GM12878 (cell line): Measurements from ENCODE around the gene KCTD17. TPM values are rescaled to one million over a fixed set of nuclear protein-coding genes. Genes with fewer than 3 reads are reported as not detected.

Experiments
- ATAC-seq: fragments of 200-7000 bp; cut with Tn5 transposase; 3 replicates; pipeline ENCODE4 v1.9.1; 2020; ENCODE audit warnings: mild to moderate bottlenecking, moderate library complexity
- BruUV-seq: library from RNA; stranded (reverse); fragments of 400-500 nt; replicated peaks from 2 replicates; lab custom pipeline; 2021; lab: Mats Ljungman, UMichigan
- CTCF ChIA-PET: fragments of 300-600 bp; sonication (Branson Sonifier 250); formaldehyde crosslinking; extraction: SDS; loops from one replicate; lab custom pipeline; 2021; ENCODE audit warnings: inconsistent platforms; lab: Yijun Ruan, JAX
- POLR2A ChIA-PET: fragments of 350-600 bp; formaldehyde crosslinking; extraction: SDS; loops from one replicate; lab custom pipeline; 2021; ENCODE audit warnings: inconsistent platforms; lab: Charles Lee
- RAD21 ChIA-PET: fragments of 300-600 bp; sonication (Branson Sonifier 250); formaldehyde crosslinking; loops from one replicate; lab custom pipeline; 2023; ENCODE audit warnings: antibody characterized with exemption; ENCODE audit not compliant: unreplicated experiment; lab: Charles Lee
- SMC1A ChIA-PET: fragments of 300-600 bp; sonication (Branson Sonifier 250); formaldehyde crosslinking; loops from one replicate; lab custom pipeline; 2023; ENCODE audit not compliant: unreplicated experiment, uncharacterized antibody; lab: Charles Lee
- DNase-seq: peaks from one replicate; pipeline ENCODE4 v3.0.0-alpha.2; 2011; ENCODE audit warnings: low read depth, low spot score
- FAIRE-seq: peaks from 3 replicates; lab custom pipeline; 2011; peaks lifted over from hg19 to GRCh38; lab: Jason Lieb, UNC
- H2AFZ ChIP-seq: 2 replicates; pipeline ENCODE4 v1.6.0; 2011; ENCODE audit warnings: low read depth, low read length, control low read depth; ENCODE audit not compliant: control insufficient read depth
- H3K27ac ChIP-seq: 2 replicates; pipeline ENCODE4 v1.5.1; 2011; ENCODE audit warnings: control low read depth; ENCODE audit not compliant: control insufficient read depth, insufficient read depth
- H3K27me3 ChIP-seq, 2 experiments: replicated peaks in 1 of 2; 2 replicates each; pipeline versions ENCODE4 v1.6.0 to v1.6.1; 2011; ENCODE audit warnings: low read length in 1 of 2; ENCODE audit not compliant: control insufficient read depth in 2 of 2, insufficient read depth in 2 of 2
- H3K36me3 ChIP-seq, 2 experiments: 2 replicates each; pipeline ENCODE4 v1.5.1; 2011; ENCODE audit warnings: low read length in 1 of 2; ENCODE audit not compliant: control insufficient read depth in 2 of 2, insufficient read depth in 2 of 2
- H3K4me1 ChIP-seq: 2 replicates; pipeline ENCODE4 v1.6.1; 2011; ENCODE audit warnings: mild to moderate bottlenecking, low read length, moderate library complexity, mixed read lengths; ENCODE audit not compliant: control insufficient read depth, insufficient read depth
- H3K4me2 ChIP-seq: 2 replicates; pipeline ENCODE4 v1.6.0; 2011; ENCODE audit warnings: control low read depth; ENCODE audit not compliant: control insufficient read depth, insufficient read depth
- H3K4me3 ChIP-seq: fragments of 200-600 bp; sonication (generic); 2 replicates; pipeline ENCODE4 v1.5.1; 2016
- H3K79me2 ChIP-seq: 2 replicates; pipeline ENCODE4 v1.6.0; 2011; ENCODE audit warnings: low read length; ENCODE audit not compliant: control insufficient read depth, insufficient read depth
- H3K9ac ChIP-seq: 2 replicates; pipeline ENCODE4 v1.8.0; 2011; ENCODE audit warnings: low read length, control low read depth, mixed read lengths; ENCODE audit not compliant: control insufficient read depth, insufficient read depth
- H3K9me3 ChIP-seq: replicated peaks from 3 replicates; pipeline ENCODE4 v1.5.1; 2011; ENCODE audit warnings: mild to moderate bottlenecking, low read length; ENCODE audit not compliant: control insufficient read depth, insufficient read depth
- H4K20me1 ChIP-seq: 2 replicates; pipeline ENCODE4 v1.6.0; 2011; ENCODE audit not compliant: control insufficient read depth, insufficient read depth
- ASH2L ChIP-seq: fragments of 300-600, 200-600 bp; sonication (generic); IDR thresholded peaks from 2 replicates; pipeline ENCODE4 v1.6.1; 2017; ENCODE audit warnings: low read depth, mild to moderate bottlenecking, borderline replicate concordance
- CREB1 ChIP-seq: IDR thresholded peaks from 2 replicates; pipeline ENCODE4 v1.6.1; 2012; ENCODE audit warnings: low read depth, mild to moderate bottlenecking, inconsistent platforms
- CREM ChIP-seq: IDR thresholded peaks from 2 replicates; pipeline ENCODE4 v1.6.1; 2014; ENCODE audit warnings: antibody characterized with exemption, low read depth
- CUX1 ChIP-seq: IDR thresholded peaks from 2 replicates; pipeline ENCODE4 v1.6.1; 2012; ENCODE audit warnings: improper control_type of control experiment, low read depth, low read length; ENCODE audit not compliant: insufficient replicate concordance
- EP300 ChIP-seq, 2 experiments: fragments of 150-350 bp in 1 of 2; IDR thresholded peaks; 2 replicates each; pipeline ENCODE4 v1.6.1; 2011 to 2012; ENCODE audit warnings: low read depth in 2 of 2, low read length in 2 of 2, borderline replicate concordance in 1 of 2, improper control_type of control experiment in 1 of 2, inconsistent platforms in 1 of 2; ENCODE audit not compliant: control insufficient read depth in 1 of 2
- ESRRA ChIP-seq: IDR thresholded peaks from 2 replicates; pipeline ENCODE4 v1.6.1; 2012; ENCODE audit warnings: mild to moderate bottlenecking, low read length, improper control_type of control experiment
- ETV6 ChIP-seq, 2 experiments: fragments of 450-650 bp in 1 of 2; IDR thresholded peaks in 1 of 2; conservative IDR thresholded peaks in 1 of 2; 2 replicates each; pipeline ENCODE4 v1.6.1; 2014; ENCODE audit warnings: antibody characterized with exemption in 1 of 2, borderline replicate concordance in 1 of 2, low read depth in 1 of 2, mild to moderate bottlenecking in 1 of 2, moderate library complexity in 1 of 2
- FOXK2 ChIP-seq: fragments of 450-650 bp; IDR thresholded peaks from 2 replicates; pipeline ENCODE4 v1.6.1; 2017; ENCODE audit warnings: mild to moderate bottlenecking, moderate library complexity
- IKZF1 ChIP-seq: fragments of 450-650 bp; conservative IDR thresholded peaks from 2 replicates; pipeline ENCODE4 v1.6.1; 2017; ENCODE audit warnings: antibody characterized with exemption, mild to moderate bottlenecking
- NBN ChIP-seq: fragments of 450-650 bp; IDR thresholded peaks from 2 replicates; pipeline ENCODE4 v1.6.1; 2016
- PAX8 ChIP-seq: fragments of 450-650 bp; IDR thresholded peaks from 2 replicates; pipeline ENCODE4 v1.6.1; 2017; ENCODE audit warnings: mild to moderate bottlenecking, moderate library complexity
- RBBP5 ChIP-seq: fragments of 200-600 bp; sonication (generic); conservative IDR thresholded peaks from 2 replicates; pipeline ENCODE4 v1.6.1; 2016
- SREBF1 ChIP-seq: IDR thresholded peaks from 2 replicates; pipeline ENCODE4 v1.6.1; 2012; ENCODE audit warnings: mild to moderate bottlenecking, low read length
- STAT3 ChIP-seq: IDR thresholded peaks from 2 replicates; pipeline ENCODE4 v1.6.1; 2011; ENCODE audit warnings: low read depth, low read length, improper control_type of control experiment
- WGBS: methylation state at CpG from one replicate; pipeline ENCODE4 v1.1.6; 2016; ENCODE audit warnings: low lambda C conversion rate; ENCODE audit not compliant: insufficient replicate concordance, insufficient coverage; ENCODE audit errors: missing lambda C conversion rate; 5-methylcytosine and 5-hydroxymethylcytosine counted together
- in situ Hi-C: fragments of 300-500 bp; cut with MboI; formaldehyde crosslinking; loops from 9 replicates; pipeline ENCODE4 v1.14.3; 2018; ENCODE audit warnings: mixed read lengths
- intact Hi-C: fragments of 100-400 bp; cut with micrococcal nuclease; formaldehyde crosslinking; loops from one replicate; pipeline ENCODE4 v1.14.2; 2022; ENCODE audit not compliant: unreplicated experiment
- polyA plus RNA-seq, 11 experiments: library from polyadenylated mRNA; depleted of rRNA in 4 of 11; unstranded in 6 of 11; stranded (reverse) in 5 of 11; fragments of >200 nt; fragmentation: Nextera tagmentation in 4 of 11; fragmentation: Illumina TruSeq in 1 of 11; extraction: Ambion mirVana in 4 of 11; extraction: Trizol in 1 of 11; gene quantifications; 1 replicate in 1 of 11; 2 replicates in 10 of 11; pipeline versions ENCODE4 v1.2.1 to v1.2.3, GENCODE V29; 2011 to 2016; ENCODE audit warnings: inconsistent platforms in 2 of 11, missing spikeins in 2 of 11, low read depth in 1 of 11
- total RNA-seq, 4 experiments: library from RNA; depleted of rRNA in 3 of 4; stranded (reverse); fragments of >200 nt in 3 of 4; fragmentation: Illumina TruSeq in 1 of 4; extraction: Trizol in 1 of 4; gene quantifications; 2 replicates each; pipeline versions ENCODE4 v1.2.1 to v1.2.3, GENCODE V29; 2013 to 2021

Gene KCTD17
- total and polyA plus RNA-seq, 10 of the 15 experiments (the other 5 are each of a cell fraction or from before 2014, with no cell fraction given): 0.16 to 18.4 (median 10.1) TPM; not detected in 1

- no peak for TF ChIP-seq RBBP5
These were observed 41.4 kb upstream of the KCTD17 start (continued) for GRCh38 chr22:37010174-37010573.

- no TSS peak for BruUV-seq
- no peaks in the 10 kb centered on the region for H3K79me2 ChIP-seq
- peaks cover 0 to 2% of the 10 kb centered on the region in 2 experiments; a peak in 1 of 4 replicates for H3K27me3 ChIP-seq
- H4K20me1 ChIP-seq: no peaks in the 10 kb centered on the region; the same call in 1 of the 2 replicates
- ATAC-seq: no peak
- ChIA-PET POLR2A (no interaction called here), SMC1A (no interaction called here), RAD21 (interaction anchor here (1.1 kb wide), 1 partner anchor 33 kb away, joined by 3 read pairs; no protein-coding TSS in a partner anchor), CTCF (interaction anchor here (0.7 to 1.6 kb wide), 3 partner anchors 11 to 33 kb away, joined by 3 to 4 read pairs (median 4); no protein-coding TSS in a partner anchor)
- in situ Hi-C loops: no loop called here
- H3K4me3 ChIP-seq: no peak overlapping the region
- H3K36me3 ChIP-seq: no peaks in the 10 kb centered on the region
- no peak for DNase-seq
- WGBS: 76% methylated on average over 20 of the region's 20 CpGs
- no peaks in the 10 kb centered on the region for H3K4me1 ChIP-seq
- no peak overlapping the region for H3K4me2 ChIP-seq
- no peak overlapping the region for H3K9ac ChIP-seq
- no peaks in the 10 kb centered on the region for H3K9me3 ChIP-seq
- TF ChIP-seq ASH2L (no peak), CUX1 (no peak), EP300 (IDR thresholded peaks at IDR 0.05; ENCODE audit: borderline replicate concordance in 1 of 2, control insufficient read depth in 1 of 2, low read depth in 2 of 2, low read length in 2 of 2) (no peak), CREM (no peak), SREBF1 (no peak), ESRRA (no peak), CREB1 (no peak), STAT3 (no peak), ETV6 (conservative IDR thresholded peaks at IDR 0.05 in 1 of 2, IDR thresholded peaks at IDR 0.05 in 1 of 2; ENCODE audit: borderline replicate concordance in 1 of 2, low read depth in 1 of 2) (no peak), FOXK2 (no peak), NBN (no peak), IKZF1 (no peak), RBBP5 (no peak), PAX8 (no peak)
- no peak overlapping the region for H3K27ac ChIP-seq
- intact Hi-C loops: no loop called here
- no peak overlapping the region for H2AFZ ChIP-seq
- FAIRE-seq: no peak
These were observed 40.6 kb upstream of the KCTD17 start for GRCh38 chr22:37010976-37011375.
